H1 (cell line): ENCODE results near the gene NUP210. TPM values are rescaled to one million over a fixed set of nuclear protein-coding genes. Genes with fewer than 3 reads are reported as not detected.

Source experiments
- BACH1 ChIP-seq: IDR thresholded peaks from 2 replicates; pipeline ENCODE4 v1.6.1; 2012; ENCODE audit warnings: low read length, improper control_type of control experiment
- CHD7 ChIP-seq: fragments of 300-600 bp; sonication (generic); IDR thresholded peaks from 2 replicates; pipeline ENCODE4 v1.7.1; 2012; ENCODE audit warnings: low read length, moderate library complexity, mild to moderate bottlenecking, inconsistent platforms; ENCODE audit not compliant: insufficient replicate concordance
- CTBP2 ChIP-seq: IDR thresholded peaks from 2 replicates; pipeline ENCODE4 v1.7.0; 2011; ENCODE audit warnings: borderline replicate concordance, mild to moderate bottlenecking, moderate library complexity, mixed read lengths, low read length; ENCODE audit not compliant: insufficient read depth, insufficient read length
- KDM4A ChIP-seq: IDR thresholded peaks from one replicate; pipeline ENCODE4 v1.7.1; 2012; ENCODE audit warnings: low read depth, mild to moderate bottlenecking, moderate library complexity, low read length, inconsistent platforms; ENCODE audit not compliant: severe bottlenecking
- NANOG ChIP-seq: IDR thresholded peaks from 2 replicates; pipeline ENCODE4 v1.6.1; 2011; ENCODE audit warnings: low read length, low read depth, mild to moderate bottlenecking, inconsistent platforms; ENCODE audit not compliant: insufficient read depth, poor library complexity, severe bottlenecking
- POU5F1 ChIP-seq: IDR thresholded peaks from 2 replicates; pipeline ENCODE4 v1.6.1; 2011; ENCODE audit warnings: low read depth, mild to moderate bottlenecking, low read length, moderate library complexity
- SIRT6 ChIP-seq: IDR thresholded peaks from one replicate; pipeline ENCODE4 v1.7.1; 2012; ENCODE audit warnings: low read length, inconsistent platforms
- SUZ12 ChIP-seq: fragments of 200-600 bp; sonication (generic); IDR thresholded peaks from 2 replicates; pipeline ENCODE4 v1.6.1; 2012; ENCODE audit warnings: mild to moderate bottlenecking, inconsistent platforms, low read length, moderate library complexity, mixed read lengths
- TAF7 ChIP-seq: optimal IDR thresholded peaks from 2 replicates; pipeline ENCODE3; 2011; ENCODE audit warnings: low read depth, mild to moderate bottlenecking, inconsistent platforms, low read length, moderate library complexity, borderline replicate concordance
- polyA plus RNA-seq, 7 experiments: library from polyadenylated mRNA; depleted of rRNA in 3 of 7; stranded (reverse) in 5 of 7; unstranded in 2 of 7; fragments of >200 nt in 5 of 7; fragments of 200-250 nt in 2 of 7; gene quantifications; 1 replicate in 5 of 7; 2 replicates in 1 of 7; 4 replicates in 1 of 7; pipeline versions ENCODE4 v1.2.1 to v1.2.3, GENCODE V29; 2011 to 2013; ENCODE audit warnings: missing spikeins in 2 of 7, mixed read lengths in 2 of 7
- total RNA-seq: library from RNA; stranded (reverse); fragmentation: NEBNext Ultra II Directional; extraction: Animal tissue kit (Norgen Biotek cat#: 25700); gene quantifications from 2 replicates; pipeline ENCODE4 v1.2.1, GENCODE V29; 2021

The NUP210 gene
- total and polyA plus RNA-seq, 2 of the 8 experiments (the other 6 are each of a cell fraction or from before 2014, with no cell fraction given) = 51.0 to 53.7 TPM

- no peak for TF ChIP-seq CHD7
- no peak for TF ChIP-seq BACH1
- no peak for TF ChIP-seq KDM4A
- TF ChIP-seq TAF7 = no peak
- no peak for TF ChIP-seq SIRT6
- TF ChIP-seq NANOG = no peak
- TF ChIP-seq SUZ12 = no peak
- no peak for TF ChIP-seq POU5F1
- no peak for TF ChIP-seq CTBP2
These were observed 48.7 kb downstream of the NUP210 start (continued) for GRCh38 chr3:13371100-13372075.
